HUES64 (cell line): ENCODE measurements around the gene ETNK1. TPM values are rescaled to one million over a fixed set of nuclear protein-coding genes. Genes with fewer than 3 reads are reported as not detected.
"Not testable (repeated sequence)": the region's sequence is repeated elsewhere in the genome, so short reads cannot be mapped to it uniquely, and the experiment has no call there.

ENCODE experiments used
- H3K27ac ChIP-seq: 2 replicates; pipeline ENCODE4 v1.7.0; 2013; ENCODE audit warnings: low read depth, low read length, inconsistent platforms
- H3K27me3 ChIP-seq: 2 replicates; pipeline ENCODE4 v1.6.1; 2013; ENCODE audit warnings: mild to moderate bottlenecking, low read length; ENCODE audit not compliant: insufficient read depth
- H3K36me3 ChIP-seq: 2 replicates; pipeline ENCODE4 v1.6.1; 2013; ENCODE audit warnings: mild to moderate bottlenecking, low read length; ENCODE audit not compliant: insufficient read depth
- H3K4me1 ChIP-seq: 2 replicates; pipeline ENCODE4 v1.6.1; 2013; ENCODE audit warnings: mild to moderate bottlenecking, low read length, moderate library complexity; ENCODE audit not compliant: insufficient read depth
- H3K4me3 ChIP-seq: 2 replicates; pipeline ENCODE4 v1.5.1; 2013; ENCODE audit warnings: mild to moderate bottlenecking, low read length, moderate library complexity
- H3K9ac ChIP-seq: 2 replicates; pipeline ENCODE4 v1.6.1; 2013; ENCODE audit warnings: mild to moderate bottlenecking, low read depth, low read length
- H3K9me3 ChIP-seq: 2 replicates; pipeline ENCODE4 v1.6.1; 2013; ENCODE audit warnings: low read depth, low read length; ENCODE audit not compliant: insufficient read depth
- WGBS: fragments of 150-250, 120-280 bp; methylation state at CpG from one replicate; pipeline ENCODE4 v1.1.7; 2013; ENCODE audit warnings: missing lambda C conversion rate; 5-methylcytosine and 5-hydroxymethylcytosine counted together
- polyA plus RNA-seq, 2 experiments: library from polyadenylated mRNA; stranded (reverse); fragments of 50-300 nt; gene quantifications; one replicate each; pipeline ENCODE4 v1.2.3, GENCODE V29; 2013

ETNK1 gene, protein sequence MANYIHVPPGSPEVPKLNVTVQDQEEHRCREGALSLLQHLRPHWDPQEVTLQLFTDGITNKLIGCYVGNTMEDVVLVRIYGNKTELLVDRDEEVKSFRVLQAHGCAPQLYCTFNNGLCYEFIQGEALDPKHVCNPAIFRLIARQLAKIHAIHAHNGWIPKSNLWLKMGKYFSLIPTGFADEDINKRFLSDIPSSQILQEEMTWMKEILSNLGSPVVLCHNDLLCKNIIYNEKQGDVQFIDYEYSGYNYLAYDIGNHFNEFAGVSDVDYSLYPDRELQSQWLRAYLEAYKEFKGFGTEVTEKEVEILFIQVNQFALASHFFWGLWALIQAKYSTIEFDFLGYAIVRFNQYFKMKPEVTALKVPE
- polyA plus RNA-seq (2013, experiment 1 of 2), result 32.1 TPM
- polyA plus RNA-seq (2013, experiment 2 of 2), result 23.1 TPM

DNA sequence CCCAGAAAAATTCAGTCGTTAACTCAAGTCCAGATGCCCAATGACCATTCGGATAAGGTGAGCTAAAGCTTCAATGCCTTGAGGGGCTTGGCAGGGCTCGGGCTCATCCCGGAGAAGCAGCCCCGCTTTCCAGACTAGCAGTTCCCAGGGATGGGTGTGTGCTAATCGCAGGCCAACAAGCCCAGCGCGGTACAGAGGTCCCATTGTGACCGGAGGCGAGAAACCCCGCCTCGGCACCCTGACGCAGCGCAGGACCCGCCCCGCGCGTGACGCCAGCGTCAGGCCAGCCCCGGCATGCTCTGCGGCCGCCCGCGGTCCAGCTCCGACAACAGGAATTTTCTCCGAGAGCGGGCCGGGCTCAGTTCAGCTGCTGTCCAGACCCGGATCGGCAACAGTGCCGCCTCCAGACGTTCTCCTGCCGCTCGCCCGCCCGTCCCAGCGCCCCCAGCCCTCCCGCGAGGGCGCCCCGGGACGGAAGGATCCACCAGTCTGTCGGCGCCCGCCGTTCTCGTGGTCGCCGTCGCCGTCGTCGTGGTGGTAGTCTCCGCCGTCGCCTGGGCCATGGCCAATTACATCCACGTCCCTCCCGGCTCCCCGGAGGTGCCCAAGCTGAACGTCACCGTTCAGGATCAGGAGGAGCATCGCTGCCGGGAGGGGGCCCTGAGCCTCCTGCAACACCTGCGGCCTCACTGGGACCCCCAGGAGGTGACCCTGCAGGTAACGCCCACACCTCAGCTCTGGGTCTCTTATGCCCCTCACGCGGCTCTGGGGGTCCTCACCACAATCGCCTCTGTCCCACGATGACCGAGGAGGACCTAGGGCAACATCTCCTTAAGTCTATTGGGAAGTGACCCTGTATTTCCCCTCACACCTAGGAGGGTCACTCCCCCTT lies at the start of gene ETNK1:
ETNK1 (plus strand) TSS at position 302 of the 892 bp plus-strand sequence; CDS start at position 562, 260 bp downstream.
- no peaks in the 10 kb centered on the region for H3K9me3 ChIP-seq
- peak within 1 kb of the TSS; percentile 89 for H3K9ac ChIP-seq
- peaks cover 32% of the 10 kb centered on the region for H3K4me1 ChIP-seq
- H3K4me3 ChIP-seq, result peak within 1 kb of the TSS; percentile 84
- under 1% methylated on average over 71 of the region's 71 CpGs for WGBS
- no peaks in the 10 kb centered on the region for H3K27me3 ChIP-seq
- H3K27ac ChIP-seq, result peak within 1 kb of the TSS; percentile 98
- H3K36me3 ChIP-seq, result no peaks in the 10 kb centered on the region; the same call in 1 of the 2 replicates

DNA sequence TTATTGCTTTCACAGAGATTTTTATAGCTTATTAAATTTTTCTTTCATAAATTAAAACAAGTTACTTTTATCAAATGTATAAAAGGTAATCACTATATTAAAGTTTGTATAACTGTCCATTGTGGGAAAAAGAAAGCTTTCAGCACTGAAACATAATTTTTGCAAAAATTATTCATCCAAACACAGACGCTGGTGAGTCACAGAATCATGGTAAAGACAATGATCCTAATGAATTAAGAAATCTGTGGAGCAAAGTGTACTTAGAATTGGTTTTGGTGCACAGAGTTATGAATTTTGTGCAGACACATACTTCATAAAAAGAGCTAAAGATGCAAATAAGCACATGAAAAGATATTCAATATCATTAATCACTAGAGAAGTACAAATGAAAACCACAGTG lies 48.9 kb upstream of the ETNK1 start:
- H3K27ac ChIP-seq, result no peak overlapping the region
- no peak overlapping the region for H3K9ac ChIP-seq
- H3K4me3 ChIP-seq, result no peak overlapping the region
- H3K36me3 ChIP-seq, result no peaks in the 10 kb centered on the region
- H3K9me3 ChIP-seq, result no peaks in the 10 kb centered on the region
- WGBS, result 67% methylated on average over 1 of the region's 1 CpG
- no peaks in the 10 kb centered on the region for H3K4me1 ChIP-seq
- H3K27me3 ChIP-seq, result no peaks in the 10 kb centered on the region

DNA sequence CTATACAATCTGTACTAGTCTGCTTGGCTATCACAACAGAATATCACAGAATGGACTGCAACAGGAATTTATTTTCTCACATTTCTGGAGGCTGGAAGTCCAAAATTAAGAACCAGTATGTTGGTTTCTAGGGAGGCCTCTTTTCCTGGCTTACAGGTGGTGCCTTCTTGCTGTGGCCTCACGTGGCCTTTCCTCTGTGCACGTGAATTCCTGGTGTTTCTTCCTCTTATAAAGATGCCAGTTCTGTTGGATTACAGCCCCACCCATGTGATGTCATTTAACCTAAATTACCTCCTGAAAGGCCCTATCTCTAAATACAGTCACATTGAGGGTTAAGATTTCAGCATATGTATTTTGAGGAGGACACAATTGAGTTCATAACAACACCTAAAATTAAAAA lies 48.5 kb upstream of the ETNK1 start:
- no peak overlapping the region for H3K9ac ChIP-seq
- H3K27me3 ChIP-seq, result no peaks in the 10 kb centered on the region
- H3K27ac ChIP-seq, result no peak overlapping the region
- no peaks in the 10 kb centered on the region for H3K4me1 ChIP-seq
- no peak overlapping the region for H3K4me3 ChIP-seq
- no peaks in the 10 kb centered on the region for H3K36me3 ChIP-seq
- WGBS, result 97% methylated on average over 2 of the region's 2 CpGs
- H3K9me3 ChIP-seq, result no peaks in the 10 kb centered on the region

DNA sequence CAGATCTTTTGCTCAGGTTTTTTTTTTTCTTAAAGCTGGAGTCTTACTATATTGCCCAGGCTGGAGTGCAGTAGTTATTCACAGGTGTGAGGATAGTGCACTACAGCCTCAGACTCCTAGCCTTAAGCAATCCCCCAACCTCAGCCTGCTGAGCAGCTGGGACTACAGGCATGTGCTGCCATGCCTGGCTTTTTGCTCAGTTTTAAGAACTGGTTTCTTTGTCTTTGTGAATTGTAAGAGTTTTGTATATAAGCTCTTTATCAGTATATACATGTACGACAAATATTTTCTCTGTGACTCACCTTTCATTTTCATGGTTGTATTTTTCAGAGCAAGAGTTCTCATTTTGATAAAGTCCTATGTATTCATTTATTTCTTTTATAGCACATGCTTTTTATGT lies 47.3 kb upstream of the ETNK1 start:
- H3K36me3 ChIP-seq, result no peaks in the 10 kb centered on the region
- no peaks in the 10 kb centered on the region for H3K4me1 ChIP-seq
- H3K4me3 ChIP-seq, result no peak overlapping the region
- no CpG with 5 or more reads among the region's 1 CpG for WGBS
- H3K9ac ChIP-seq, result no peak overlapping the region
- H3K27me3 ChIP-seq, result no peaks in the 10 kb centered on the region
- no peak overlapping the region for H3K27ac ChIP-seq
- no peaks in the 10 kb centered on the region for H3K9me3 ChIP-seq

DNA sequence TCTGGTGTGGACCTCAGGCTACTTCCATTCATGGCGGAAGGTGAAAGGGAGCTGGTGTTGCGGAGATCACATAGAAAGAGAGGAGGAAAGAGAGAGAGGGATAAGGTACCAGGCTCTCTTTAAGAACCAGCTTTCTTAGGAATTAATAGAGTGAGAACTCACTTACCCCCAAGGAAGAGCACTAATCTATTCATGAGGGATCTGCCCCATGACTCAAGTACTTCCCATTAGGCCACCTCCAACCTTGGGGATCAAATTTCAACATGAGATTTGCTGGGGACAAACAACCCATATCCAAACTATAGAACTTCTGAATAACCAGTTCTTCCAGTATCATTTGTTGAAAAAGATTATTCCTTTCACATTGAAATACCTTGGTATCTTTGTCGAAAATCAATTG lies 46.6 kb upstream of the ETNK1 start:
- no peaks in the 10 kb centered on the region for H3K9me3 ChIP-seq
- no peaks in the 10 kb centered on the region for H3K36me3 ChIP-seq
- H3K27me3 ChIP-seq, result no peaks in the 10 kb centered on the region
- H3K27ac ChIP-seq, result no peak overlapping the region
- H3K4me1 ChIP-seq, result no peaks in the 10 kb centered on the region
- WGBS, result 95% methylated on average over 2 of the region's 3 CpGs
- H3K9ac ChIP-seq, result no peak overlapping the region
- H3K4me3 ChIP-seq, result no peak overlapping the region

DNA sequence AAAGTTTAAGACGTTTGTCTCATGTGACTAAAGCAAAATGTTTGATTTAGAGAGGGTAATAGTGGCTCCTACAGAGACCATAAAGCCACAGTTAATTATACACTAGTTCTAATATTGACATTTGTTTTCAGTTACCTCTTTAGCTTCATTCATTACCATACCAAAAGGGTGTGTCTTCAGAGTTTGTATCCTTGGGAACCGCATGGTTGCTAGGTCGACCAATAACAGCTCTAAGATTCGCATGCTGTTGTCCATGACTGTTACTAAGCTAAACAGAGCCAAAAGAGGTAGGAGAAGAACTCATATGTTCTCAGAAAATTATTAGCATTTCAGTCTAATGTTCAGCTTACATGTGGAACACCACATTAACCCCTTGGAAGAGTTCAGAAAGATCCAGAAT lies 36.2 kb upstream of the ETNK1 start:
- no peak overlapping the region for H3K9ac ChIP-seq

DNA sequence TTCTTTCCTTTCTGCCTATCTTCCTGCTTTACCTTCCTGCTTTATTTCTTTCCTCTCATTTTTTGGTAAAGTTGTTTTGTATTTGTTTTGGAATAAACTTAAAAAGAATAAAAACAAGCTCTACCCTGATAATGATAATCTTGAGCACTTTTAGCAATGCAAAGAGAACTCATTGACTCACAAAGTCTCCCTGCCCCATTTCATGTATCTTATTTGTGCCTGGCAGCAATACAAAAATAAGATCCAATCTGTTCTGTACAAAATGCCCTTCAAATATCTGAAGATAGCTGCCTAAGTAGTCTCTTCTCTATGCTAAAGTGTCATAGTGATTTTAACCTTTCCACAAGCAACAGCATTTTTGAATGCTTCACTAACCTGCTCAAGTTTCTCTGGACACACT lies 31.1 kb upstream of the ETNK1 start:
- no peak overlapping the region for H3K9ac ChIP-seq
- H3K27ac ChIP-seq, result no peak overlapping the region
- 0 out of 2 replicates have a peak, but pooled peaks cover 3% of the 10 kb centered on the region for H3K4me1 ChIP-seq
- no peak overlapping the region for H3K4me3 ChIP-seq
- no peaks in the 10 kb centered on the region for H3K36me3 ChIP-seq
- no peaks in the 10 kb centered on the region for H3K9me3 ChIP-seq
- H3K27me3 ChIP-seq, result no peaks in the 10 kb centered on the region

More for the DNA sequence above, 36.2 kb upstream of the ETNK1 start:
- no peaks in the 10 kb centered on the region for H3K36me3 ChIP-seq
- no peak overlapping the region for H3K4me3 ChIP-seq
- H3K9me3 ChIP-seq, result no peaks in the 10 kb centered on the region
- WGBS, result 95% methylated on average over 3 of the region's 4 CpGs
- H3K4me1 ChIP-seq, result no peaks in the 10 kb centered on the region
- H3K27ac ChIP-seq, result no peak overlapping the region
- H3K27me3 ChIP-seq, result no peaks in the 10 kb centered on the region

DNA sequence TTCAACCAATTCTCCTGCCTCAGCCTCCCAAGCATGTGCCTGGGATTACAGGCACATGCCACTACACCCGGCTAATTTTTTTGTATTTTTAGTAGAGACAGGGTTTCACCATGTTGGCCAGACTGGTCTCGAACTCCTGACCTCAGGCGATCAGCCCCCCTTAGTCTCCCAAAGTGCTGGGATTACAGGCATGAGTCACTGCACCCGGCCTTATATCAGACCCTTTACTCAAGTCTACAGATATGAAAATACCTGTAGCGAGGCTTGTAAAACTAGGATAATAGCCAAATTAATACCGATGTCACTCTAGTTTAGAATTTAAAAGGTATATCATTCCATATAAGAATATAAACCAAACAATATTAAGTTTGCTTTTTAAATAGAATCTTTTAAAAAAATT lies 27.4 kb upstream of the ETNK1 start:
- H3K9ac ChIP-seq, H3K27ac ChIP-seq, H3K27me3 ChIP-seq, H3K4me3 ChIP-seq, H3K9me3 ChIP-seq, H3K36me3 ChIP-seq, H3K4me1 ChIP-seq: not testable (repeated sequence)
- 91% methylated on average over 5 of the region's 6 CpGs for WGBS

DNA sequence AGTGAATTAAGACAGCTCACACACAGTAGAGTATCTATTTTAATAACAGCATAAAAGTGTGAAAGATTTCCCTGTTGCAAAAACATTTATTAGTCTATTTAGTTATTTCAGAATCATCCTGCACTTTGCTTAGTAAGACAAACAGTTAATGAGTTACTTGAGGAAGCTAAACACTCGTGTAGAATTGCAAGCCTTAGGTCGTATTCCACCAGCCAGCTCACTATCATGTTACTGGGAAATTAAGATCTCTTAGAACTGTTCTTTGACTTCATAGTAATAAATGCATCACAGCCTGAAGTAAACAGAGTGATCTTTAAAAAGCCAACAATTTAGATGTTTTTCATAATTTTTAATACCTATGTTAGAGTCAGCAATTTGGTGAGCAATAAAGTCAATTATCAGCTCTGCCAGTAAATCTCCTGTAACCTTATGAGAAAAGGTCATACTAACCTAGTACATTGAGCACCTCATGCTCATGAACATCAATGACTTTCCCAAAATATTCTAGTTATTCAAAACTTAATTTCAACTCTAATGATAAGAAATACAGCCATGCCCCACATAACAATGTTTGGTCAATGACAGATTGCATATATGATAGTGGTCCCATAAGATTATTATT lies 26.7 kb upstream of the ETNK1 start:
- Histone ChIP-seq H3K27me3 (no peaks in the 10 kb centered on the region), H3K36me3 (no peaks in the 10 kb centered on the region), H3K9ac (no peak overlapping the region), H3K27ac (no peak overlapping the region), H3K4me3 (no peak overlapping the region), H3K4me1 (0 out of 2 replicates have a peak, but pooled peaks cover 3% of the 10 kb centered on the region), H3K9me3 (no peaks in the 10 kb centered on the region)
- 73% methylated on average over 2 of the region's 2 CpGs for WGBS

DNA sequence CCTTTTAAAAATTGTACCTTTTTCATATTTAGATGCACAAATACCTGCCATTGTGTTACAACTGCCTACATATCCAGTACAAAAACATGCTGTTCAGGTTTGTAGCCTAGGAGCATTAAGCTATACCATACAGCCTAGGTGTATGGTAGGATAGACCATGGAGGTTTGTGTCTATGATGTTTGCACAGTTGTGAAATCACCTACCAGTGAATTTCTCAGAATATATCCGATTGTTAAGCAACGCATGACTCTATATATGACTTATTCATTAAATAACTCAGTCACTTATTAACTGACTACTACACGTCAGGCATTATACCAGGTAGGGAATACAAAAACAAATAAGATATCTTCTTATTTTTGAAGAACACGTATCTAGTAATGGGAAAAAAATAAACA lies 26.2 kb upstream of the ETNK1 start:
- Histone ChIP-seq H3K9me3 (no peaks in the 10 kb centered on the region), H3K27me3 (no peaks in the 10 kb centered on the region), H3K9ac (no peak overlapping the region), H3K4me1 (0 out of 2 replicates have a peak, but pooled peaks cover 3% of the 10 kb centered on the region), H3K27ac (no peak overlapping the region), H3K36me3 (no peaks in the 10 kb centered on the region), H3K4me3 (no peak overlapping the region)
- 100% methylated on average over 2 of the region's 4 CpGs for WGBS

DNA sequence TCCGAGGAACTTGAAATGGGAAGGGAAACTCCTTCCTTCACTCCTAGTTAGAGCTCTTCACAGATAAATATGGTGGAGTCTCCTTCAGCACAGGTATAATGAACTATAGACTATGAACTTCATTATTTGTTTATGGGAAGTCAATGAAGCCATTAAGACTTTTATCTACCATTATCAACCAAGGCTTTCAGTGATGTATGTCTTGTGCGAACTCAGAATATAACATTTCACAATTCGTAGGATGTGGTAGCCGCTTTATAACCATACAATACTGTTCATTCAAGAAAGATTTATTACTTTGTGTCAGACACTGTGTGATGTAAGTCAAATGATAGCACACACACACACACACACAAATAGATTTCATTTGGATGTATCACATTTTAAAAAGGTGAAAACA lies 24.8 kb upstream of the ETNK1 start:
- no peak overlapping the region for H3K27ac ChIP-seq
- H3K36me3 ChIP-seq, result no peaks in the 10 kb centered on the region
- H3K27me3 ChIP-seq, result no peaks in the 10 kb centered on the region
- no peak overlapping the region for H3K4me3 ChIP-seq
- 95% methylated on average over 4 of the region's 4 CpGs for WGBS
- no peaks in the 10 kb centered on the region for H3K4me1 ChIP-seq
- H3K9me3 ChIP-seq, result no peaks in the 10 kb centered on the region
- no peak overlapping the region for H3K9ac ChIP-seq
